HepG2 (cell line): ENCODE measurements around the gene FOSL2. TPM values are rescaled to one million over a fixed set of nuclear protein-coding genes. Genes with fewer than 3 reads are reported as not detected.

Experiments
- ATAC-seq: fragments of 200-7000 bp; cut with Tn5 transposase; 3 replicates; pipeline ENCODE4 v1.9.1; 2020; ENCODE audit warnings: mild to moderate bottlenecking, moderate library complexity
- BruUV-seq: library from RNA; stranded (reverse); fragments of 400-500 nt; replicated peaks from 2 replicates; lab custom pipeline; 2021; lab: Mats Ljungman, UMichigan
- CTCF ChIA-PET: fragments of 300-600 bp; formaldehyde crosslinking; extraction: SDS; loops from one replicate; lab custom pipeline; 2021; ENCODE audit warnings: low total read pairs, inconsistent platforms, low intra/inter-chr PET ratio; lab: Yijun Ruan, JAX
- POLR2A ChIA-PET: fragments of 350-600 bp; sonication (Branson Sonifier 250); formaldehyde crosslinking; loops from one replicate; lab custom pipeline; 2020; ENCODE audit warnings: antibody characterized with exemption, inconsistent platforms; lab: Yijun Ruan, JAX
- DNase-seq: peaks from one replicate; pipeline ENCODE4 v3.0.0-alpha.2; 2015; ENCODE audit warnings: low spot score
- FAIRE-seq: peaks from 3 replicates; lab custom pipeline; 2011; peaks lifted over from hg19 to GRCh38; lab: Jason Lieb, UNC
- H2AFZ ChIP-seq: one replicate; pipeline ENCODE4 v1.6.1; 2011; ENCODE audit warnings: low read length, inconsistent platforms
- H3K27ac ChIP-seq: fragments of 300-600 bp; 3 replicates; pipeline ENCODE4 v1.8.0; 2011; ENCODE audit warnings: mixed run types, mild to moderate bottlenecking, mixed read lengths, low read length, inconsistent platforms; ENCODE audit not compliant: insufficient read depth; ENCODE audit errors: extremely low read length
- H3K27me3 ChIP-seq, 2 experiments: fragments of 200-600 bp in 1 of 2; 2 replicates in 1 of 2; 3 replicates in 1 of 2; pipeline versions ENCODE4 v1.6.0 to v1.8.0; 2011; ENCODE audit warnings: low read length in 2 of 2, mild to moderate bottlenecking in 2 of 2, moderate library complexity in 2 of 2, inconsistent platforms in 1 of 2; ENCODE audit not compliant: insufficient read depth in 2 of 2, control insufficient read depth in 1 of 2
- H3K36me3 ChIP-seq, 2 experiments: fragments of 200-600 bp in 1 of 2; replicated peaks in 1 of 2; 2 replicates in 1 of 2; 3 replicates in 1 of 2; pipeline versions ENCODE4 v1.5.1 to v1.8.0; 2011; ENCODE audit warnings: low read length in 2 of 2, inconsistent platforms in 1 of 2; ENCODE audit not compliant: insufficient read depth in 2 of 2, control insufficient read depth in 1 of 2
- H3K4me1 ChIP-seq: 2 replicates; pipeline ENCODE4 v1.5.1; 2012; ENCODE audit warnings: low read length, inconsistent platforms; ENCODE audit not compliant: insufficient read depth
- H3K4me2 ChIP-seq: 2 replicates; pipeline ENCODE4 v1.6.0; 2011; ENCODE audit warnings: low read depth, low read length, inconsistent platforms
- H3K4me3 ChIP-seq, 3 experiments: fragments of 200-600 bp in 1 of 3; sonication (generic), shearing (Covaris generic) in 1 of 3; replicated peaks in 1 of 3; 2 replicates each; pipeline ENCODE4 v1.5.1; 2011 to 2016; ENCODE audit warnings: low read length in 3 of 3, inconsistent platforms in 2 of 3, low read depth in 2 of 3, mild to moderate bottlenecking in 2 of 3, control low read depth in 1 of 3, mixed read lengths in 1 of 3; ENCODE audit not compliant: insufficient read depth in 1 of 3
- H3K79me2 ChIP-seq: one replicate; pipeline ENCODE4 v1.6.1; 2011; ENCODE audit warnings: low read length, inconsistent platforms; ENCODE audit not compliant: insufficient read depth
- H3K9ac ChIP-seq: 2 replicates; pipeline ENCODE4 v1.6.0; 2011; ENCODE audit warnings: mild to moderate bottlenecking, low read depth, low read length, inconsistent platforms; ENCODE audit not compliant: insufficient read depth
- H3K9me3 ChIP-seq: 2 replicates; pipeline ENCODE4 v1.5.1; 2012; ENCODE audit warnings: mild to moderate bottlenecking, low read length
- H4K20me1 ChIP-seq: 2 replicates; pipeline ENCODE4 v1.6.0; 2011; ENCODE audit warnings: inconsistent platforms, mild to moderate bottlenecking, low read length, moderate library complexity; ENCODE audit not compliant: insufficient read depth
- GABPB1 ChIP-seq: IDR thresholded peaks from 2 replicates; pipeline ENCODE4 v1.6.1; 2016; ENCODE audit warnings: mild to moderate bottlenecking, missing genetic modification reagents, moderate library complexity, missing compliant biosample characterization
- HNF1B ChIP-seq: sonication (generic); formaldehyde crosslinking; IDR thresholded peaks from 2 replicates; pipeline ENCODE4 v1.5.1; 2020; ENCODE audit warnings: mild to moderate bottlenecking, moderate library complexity, missing genetic modification reagents
- MXI1 ChIP-seq: IDR thresholded peaks from 3 replicates; pipeline ENCODE4 v1.6.1; 2012; ENCODE audit warnings: low read depth, low read length, inconsistent platforms, borderline replicate concordance
- SRSF1 ChIP-seq: fragments of 200-400 bp; formaldehyde crosslinking; optimal IDR thresholded peaks from 2 replicates; pipeline ENCODE3; 2017; ENCODE audit warnings: mild to moderate bottlenecking, low read depth, low read length, moderate library complexity
- TARDBP ChIP-seq: sonication (generic); formaldehyde crosslinking; IDR thresholded peaks from 2 replicates; pipeline ENCODE4 v1.8.0; 2022; ENCODE audit warnings: mild to moderate bottlenecking, missing genetic modification reagents
- ZNF33B ChIP-seq: sonication (generic); formaldehyde crosslinking; IDR thresholded peaks from 2 replicates; pipeline ENCODE4 v1.5.1; 2020; ENCODE audit warnings: mild to moderate bottlenecking, missing genetic modification reagents
- ZNF746 ChIP-seq: sonication (generic); formaldehyde crosslinking; IDR thresholded peaks from 2 replicates; pipeline ENCODE4 v1.8.0; 2022; ENCODE audit warnings: mild to moderate bottlenecking, missing genetic modification reagents
- WGBS: methylation state at CpG from one replicate; pipeline ENCODE4 v1.1.6; 2017; ENCODE audit warnings: low lambda C conversion rate; 5-methylcytosine and 5-hydroxymethylcytosine counted together
- in situ Hi-C: cut with HindIII; loops from 2 replicates; pipeline ENCODE4 v1.10.0; 2017; ENCODE audit warnings: low pct_unique_long_range_greater_than_20kb; ENCODE audit not compliant: extremely low pct_ligation_motif_present
- intact Hi-C: fragments of 100-400 bp; cut with micrococcal nuclease; formaldehyde crosslinking; loops from one replicate; pipeline ENCODE4 v1.10.0; 2022; ENCODE audit not compliant: unreplicated experiment
- polyA plus RNA-seq, 8 experiments: library from polyadenylated mRNA; depleted of rRNA in 3 of 8; stranded (reverse) in 7 of 8; unstranded in 1 of 8; fragments of >200 nt; fragmentation: Illumina TruSeq in 4 of 8; extraction: Trizol in 4 of 8; gene quantifications; 2 replicates each; pipeline versions ENCODE4 v1.2.1 to v1.2.3, GENCODE V29; 2011 to 2016; ENCODE audit warnings: low read depth in 4 of 8, missing spikeins in 1 of 8, mixed read lengths in 1 of 8; ENCODE audit not compliant: insufficient read depth in 1 of 8
- total RNA-seq, 5 experiments: library from RNA; depleted of rRNA; stranded (reverse); fragments of >200 nt; fragmentation: Illumina TruSeq; extraction: Trizol; gene quantifications; 2 replicates each; pipeline ENCODE4 v1.2.3, GENCODE V29; 2016; ENCODE audit warnings: low read depth in 1 of 5
- TF ChIP-seq, protein P1 (sequence below): sonication (generic); formaldehyde crosslinking; IDR thresholded peaks from 2 replicates; pipeline ENCODE4 v1.4.0; 2020; ENCODE audit warnings: missing genetic modification reagents, mild to moderate bottlenecking, borderline replicate concordance
- TF ChIP-seq, protein P2 (sequence below): sonication (generic); formaldehyde crosslinking; IDR thresholded peaks from 2 replicates; pipeline ENCODE4 v1.9.0; 2021; ENCODE audit warnings: mild to moderate bottlenecking, missing genetic modification reagents
- TF ChIP-seq, protein P3 (sequence below), 2 experiments: sonication (generic) in 1 of 2; formaldehyde crosslinking in 1 of 2; IDR thresholded peaks; 2 replicates each; pipeline versions ENCODE4 v1.4.0 to v1.6.1; 2018 to 2020; ENCODE audit warnings: missing genetic modification reagents in 2 of 2, borderline replicate concordance in 1 of 2, low read depth in 1 of 2, mild to moderate bottlenecking in 1 of 2, missing biosample characterization in 1 of 2

FOSL2 gene
- total and polyA plus RNA-seq, 2 of the 13 experiments (the other 11 are each of a cell fraction or from before 2014, with no cell fraction given), result 3.4 to 18.1 TPM

DNA sequence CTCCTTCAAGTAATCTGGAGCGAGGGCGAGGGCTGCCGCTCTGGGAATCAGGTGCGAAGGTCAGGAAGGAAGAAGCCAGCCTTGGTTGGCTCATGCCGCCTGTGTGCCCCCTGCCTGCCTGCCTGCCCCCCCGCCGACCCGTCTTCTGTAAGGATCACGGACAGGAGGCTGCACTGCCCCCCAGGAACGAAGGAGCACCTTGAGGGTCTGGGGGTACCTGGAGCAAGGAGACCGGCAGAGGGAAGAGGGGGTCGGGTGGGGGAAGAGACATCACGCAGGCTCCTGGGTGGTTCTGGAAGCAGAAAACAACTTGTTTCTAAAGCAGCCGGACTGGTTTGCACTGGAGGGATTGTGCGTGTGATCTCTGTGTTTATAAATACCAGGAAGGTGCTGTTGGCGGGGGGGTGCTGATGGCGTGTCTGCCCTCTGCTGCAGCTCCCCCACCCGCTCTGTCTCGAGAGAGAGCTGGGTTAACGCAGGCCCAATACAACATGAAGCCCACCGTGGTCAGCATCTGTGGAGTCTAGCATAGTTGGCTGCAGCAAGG lies 1.7 kb downstream of the FOSL2 start:
- Histone ChIP-seq H3K9me3 (no peaks in the 10 kb centered on the region), H3K9ac (peak overlapping the region; percentile 94), H3K4me1 (peaks cover 52% of the 10 kb centered on the region), H3K36me3 (peaks cover 0 to 7% of the 10 kb centered on the region in 2 experiments; a peak in 2 of 5 replicates), H3K4me3 (peak overlapping the region; percentile 91 to 95 (median 93)), H2AFZ (no peak overlapping the region), H3K4me2 (peak overlapping the region; percentile 84), H3K79me2 (peaks cover 52% of the 10 kb centered on the region), H3K27me3 (peaks cover 0 to 8% of the 10 kb centered on the region in 2 experiments; a peak in 3 of 5 replicates), H4K20me1 (peaks cover 41% of the 10 kb centered on the region; the same call in 1 of the 2 replicates), H3K27ac (no peak overlapping the region)
- FAIRE-seq (no peak), DNase-seq (no peak), ATAC-seq (no peak)
- intact Hi-C loops, result loop anchor here (2.0 to 10.0 kb wide), 3 partner anchors 37 to 642 kb away; no protein-coding TSS in a partner anchor
- in situ Hi-C loops, result loop anchor here (10.0 kb wide), 2 partner anchors 640 to 690 kb away; no protein-coding TSS in a partner anchor
- no TSS peak for BruUV-seq
- 2% methylated on average over 21 of the region's 21 CpGs for WGBS
- ChIA-PET POLR2A (interaction anchor here (1.0 kb wide), 1 partner anchor 670 kb away, joined by 3 read pairs; no protein-coding TSS in a partner anchor), CTCF (no interaction called here)
- TF ChIP-seq, protein P1, sequence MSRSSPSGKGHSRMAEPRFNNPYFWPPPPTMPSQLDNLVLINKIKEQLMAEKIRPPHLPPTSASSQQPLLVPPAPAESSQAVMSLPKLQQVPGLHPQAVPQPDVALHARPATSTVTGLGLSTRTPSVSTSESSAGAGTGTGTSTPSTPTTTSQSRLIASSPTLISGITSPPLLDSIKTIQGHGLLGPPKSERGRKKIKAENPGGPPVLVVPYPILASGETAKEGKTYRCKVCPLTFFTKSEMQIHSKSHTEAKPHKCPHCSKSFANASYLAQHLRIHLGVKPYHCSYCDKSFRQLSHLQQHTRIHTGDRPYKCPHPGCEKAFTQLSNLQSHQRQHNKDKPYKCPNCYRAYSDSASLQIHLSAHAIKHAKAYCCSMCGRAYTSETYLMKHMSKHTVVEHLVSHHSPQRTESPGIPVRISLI (CRISPR knock-in tag), result no peak
- TF ChIP-seq HNF1B (CRISPR knock-in tag) (0 out of 2 replicates have a peak, but pooled peaks have one; percentile 42), ZNF33B (CRISPR knock-in tag) (0 out of 2 replicates have a peak, but pooled peaks have one; percentile 43), ZNF746 (0 out of 2 replicates have a peak, but pooled peaks have one; percentile 26), GABPB1 (CRISPR knock-in tag) (0 out of 2 replicates have a peak, but pooled peaks have one; percentile 20), MXI1 (peak; percentile 15; the same call in 1 of the 3 replicates), SRSF1 (peak; percentile 42), TARDBP (0 out of 2 replicates have a peak, but pooled peaks have one; percentile 25)
- TF ChIP-seq, protein P2, sequence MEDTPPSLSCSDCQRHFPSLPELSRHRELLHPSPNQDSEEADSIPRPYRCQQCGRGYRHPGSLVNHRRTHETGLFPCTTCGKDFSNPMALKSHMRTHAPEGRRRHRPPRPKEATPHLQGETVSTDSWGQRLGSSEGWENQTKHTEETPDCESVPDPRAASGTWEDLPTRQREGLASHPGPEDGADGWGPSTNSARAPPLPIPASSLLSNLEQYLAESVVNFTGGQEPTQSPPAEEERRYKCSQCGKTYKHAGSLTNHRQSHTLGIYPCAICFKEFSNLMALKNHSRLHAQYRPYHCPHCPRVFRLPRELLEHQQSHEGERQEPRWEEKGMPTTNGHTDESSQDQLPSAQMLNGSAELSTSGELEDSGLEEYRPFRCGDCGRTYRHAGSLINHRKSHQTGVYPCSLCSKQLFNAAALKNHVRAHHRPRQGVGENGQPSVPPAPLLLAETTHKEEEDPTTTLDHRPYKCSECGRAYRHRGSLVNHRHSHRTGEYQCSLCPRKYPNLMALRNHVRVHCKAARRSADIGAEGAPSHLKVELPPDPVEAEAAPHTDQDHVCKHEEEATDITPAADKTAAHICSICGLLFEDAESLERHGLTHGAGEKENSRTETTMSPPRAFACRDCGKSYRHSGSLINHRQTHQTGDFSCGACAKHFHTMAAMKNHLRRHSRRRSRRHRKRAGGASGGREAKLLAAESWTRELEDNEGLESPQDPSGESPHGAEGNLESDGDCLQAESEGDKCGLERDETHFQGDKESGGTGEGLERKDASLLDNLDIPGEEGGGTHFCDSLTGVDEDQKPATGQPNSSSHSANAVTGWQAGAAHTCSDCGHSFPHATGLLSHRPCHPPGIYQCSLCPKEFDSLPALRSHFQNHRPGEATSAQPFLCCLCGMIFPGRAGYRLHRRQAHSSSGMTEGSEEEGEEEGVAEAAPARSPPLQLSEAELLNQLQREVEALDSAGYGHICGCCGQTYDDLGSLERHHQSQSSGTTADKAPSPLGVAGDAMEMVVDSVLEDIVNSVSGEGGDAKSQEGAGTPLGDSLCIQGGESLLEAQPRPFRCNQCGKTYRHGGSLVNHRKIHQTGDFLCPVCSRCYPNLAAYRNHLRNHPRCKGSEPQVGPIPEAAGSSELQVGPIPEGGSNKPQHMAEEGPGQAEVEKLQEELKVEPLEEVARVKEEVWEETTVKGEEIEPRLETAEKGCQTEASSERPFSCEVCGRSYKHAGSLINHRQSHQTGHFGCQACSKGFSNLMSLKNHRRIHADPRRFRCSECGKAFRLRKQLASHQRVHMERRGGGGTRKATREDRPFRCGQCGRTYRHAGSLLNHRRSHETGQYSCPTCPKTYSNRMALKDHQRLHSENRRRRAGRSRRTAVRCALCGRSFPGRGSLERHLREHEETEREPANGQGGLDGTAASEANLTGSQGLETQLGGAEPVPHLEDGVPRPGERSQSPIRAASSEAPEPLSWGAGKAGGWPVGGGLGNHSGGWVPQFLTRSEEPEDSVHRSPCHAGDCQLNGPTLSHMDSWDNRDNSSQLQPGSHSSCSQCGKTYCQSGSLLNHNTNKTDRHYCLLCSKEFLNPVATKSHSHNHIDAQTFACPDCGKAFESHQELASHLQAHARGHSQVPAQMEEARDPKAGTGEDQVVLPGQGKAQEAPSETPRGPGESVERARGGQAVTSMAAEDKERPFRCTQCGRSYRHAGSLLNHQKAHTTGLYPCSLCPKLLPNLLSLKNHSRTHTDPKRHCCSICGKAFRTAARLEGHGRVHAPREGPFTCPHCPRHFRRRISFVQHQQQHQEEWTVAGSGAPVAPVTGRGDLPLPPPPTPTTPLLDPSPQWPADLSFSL (CRISPR knock-in tag), result no peak
- TF ChIP-seq, protein P3, sequence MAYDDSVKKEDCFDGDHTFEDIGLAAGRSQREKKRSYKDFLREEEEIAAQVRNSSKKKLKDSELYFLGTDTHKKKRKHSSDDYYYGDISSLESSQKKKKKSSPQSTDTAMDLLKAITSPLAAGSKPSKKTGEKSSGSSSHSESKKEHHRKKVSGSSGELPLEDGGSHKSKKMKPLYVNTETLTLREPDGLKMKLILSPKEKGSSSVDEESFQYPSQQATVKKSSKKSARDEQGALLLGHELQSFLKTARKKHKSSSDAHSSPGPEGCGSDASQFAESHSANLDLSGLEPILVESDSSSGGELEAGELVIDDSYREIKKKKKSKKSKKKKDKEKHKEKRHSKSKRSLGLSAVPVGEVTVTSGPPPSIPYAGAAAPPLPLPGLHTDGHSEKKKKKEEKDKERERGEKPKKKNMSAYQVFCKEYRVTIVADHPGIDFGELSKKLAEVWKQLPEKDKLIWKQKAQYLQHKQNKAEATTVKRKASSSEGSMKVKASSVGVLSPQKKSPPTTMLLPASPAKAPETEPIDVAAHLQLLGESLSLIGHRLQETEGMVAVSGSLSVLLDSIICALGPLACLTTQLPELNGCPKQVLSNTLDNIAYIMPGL (CRISPR knock-in tag; IDR thresholded peaks at IDR 0.05; ENCODE audit: borderline replicate concordance in 1 of 2, low read depth in 1 of 2), result peak; percentile 23 to 51; a peak in 2 of 4 replicates
